GM18526 (cell line): ENCODE measurements around the gene TTLL1.

Source experiments
- POLR2A ChIP-seq: IDR thresholded peaks from 3 replicates; pipeline ENCODE4 v1.6.1; 2011; ENCODE audit not compliant: insufficient read length; ENCODE audit errors: extremely low read depth

TTLL1 gene

GRCh38 chr22:43050995-43051394, 38.2 kb downstream of the TTLL1 start:
- TF ChIP-seq POLR2A, result no peak

DNA sequence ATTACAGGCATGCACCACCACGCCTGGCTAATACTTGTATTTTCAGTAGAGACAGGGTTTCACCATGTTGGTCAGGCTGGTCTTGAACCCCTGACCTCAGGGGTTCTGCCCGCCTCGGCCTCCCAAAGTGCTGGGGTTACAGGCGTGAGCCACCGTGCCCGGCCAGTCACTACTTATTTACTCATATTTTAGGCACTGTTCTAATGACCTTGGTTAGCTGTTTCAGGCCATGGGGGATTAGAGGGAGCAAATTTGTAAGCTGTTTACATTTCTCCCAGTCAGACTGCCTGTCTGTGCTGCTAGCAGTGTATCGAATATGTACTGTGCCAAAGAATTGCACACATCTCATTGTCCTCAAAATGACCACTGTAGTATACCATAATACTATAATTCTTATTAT, 41.6 kb downstream of the TTLL1 start:
- no peak for TF ChIP-seq POLR2A

DNA sequence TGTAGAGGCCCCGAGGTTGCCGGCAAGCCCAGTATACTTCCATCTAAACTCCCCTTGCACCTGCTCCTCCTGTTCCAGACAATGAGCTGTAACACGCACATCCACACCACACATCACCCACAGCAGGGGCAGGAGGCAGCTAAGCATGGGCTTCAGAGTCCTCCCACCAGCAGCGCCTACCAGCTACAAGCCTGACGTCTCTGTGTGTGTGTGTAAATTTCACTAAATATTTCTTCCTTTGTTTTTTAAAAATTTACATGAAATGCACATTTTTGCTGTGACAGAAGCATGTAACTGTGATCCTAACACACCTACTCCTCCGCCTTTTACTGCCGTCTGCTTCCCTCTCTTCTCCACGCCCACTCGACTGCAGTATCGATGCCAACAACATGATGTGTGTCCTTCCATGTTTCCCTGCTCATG, 44.9 kb downstream of the TTLL1 start:
- no peak for TF ChIP-seq POLR2A

DNA sequence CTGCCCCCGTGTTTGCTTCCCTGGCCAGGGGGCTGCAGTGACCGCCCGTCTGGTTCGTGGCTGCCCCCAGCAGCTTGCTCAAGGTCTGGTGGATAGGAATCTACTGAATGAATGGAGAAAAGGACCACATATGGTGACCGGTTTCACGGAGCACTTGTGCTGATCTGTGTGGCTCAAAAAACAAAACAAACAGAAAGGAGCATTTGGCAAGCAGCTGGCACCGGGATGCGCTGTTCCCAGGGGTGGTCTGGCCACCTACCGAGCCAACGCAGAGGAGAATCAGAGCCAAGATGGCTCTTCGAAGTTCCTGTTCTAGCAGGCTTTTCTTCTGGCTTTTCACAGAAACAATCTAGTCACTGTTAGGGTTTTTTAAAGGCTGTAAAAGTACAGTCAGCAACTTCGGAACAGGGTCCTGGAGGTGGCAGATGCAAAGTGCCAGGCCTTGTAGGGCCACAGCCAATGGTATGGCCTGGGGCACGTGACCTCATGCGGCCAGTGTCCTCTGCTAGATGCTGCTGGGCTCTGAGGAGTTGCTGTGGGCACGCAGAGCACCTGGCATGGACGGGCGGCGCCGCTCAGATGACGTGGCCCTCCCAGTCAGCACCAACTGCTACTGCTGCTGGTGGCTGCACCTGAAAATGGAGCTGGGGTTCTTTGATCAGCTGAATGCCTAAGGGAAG, 47.0 kb downstream of the TTLL1 start:
- no peak for TF ChIP-seq POLR2A

DNA sequence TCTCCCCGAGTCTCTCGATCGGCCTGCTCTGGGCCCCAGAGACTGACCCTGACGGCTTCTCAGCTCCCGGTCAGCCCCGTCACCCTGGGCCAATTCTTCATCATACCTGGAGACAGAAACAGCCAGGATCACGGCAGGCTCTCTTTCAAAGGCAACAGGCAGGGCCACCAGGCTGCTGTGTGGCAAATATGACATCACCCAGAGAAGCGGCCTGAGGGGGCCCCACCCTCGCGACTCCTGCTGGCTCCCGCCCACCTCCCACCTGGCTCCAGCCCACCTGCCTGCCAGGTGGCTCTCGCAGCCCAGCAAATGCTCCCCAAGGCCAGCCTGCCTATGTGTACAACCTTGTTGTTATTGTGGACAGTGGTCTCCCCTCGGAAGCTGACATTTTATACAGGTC, 49.4 kb downstream of the TTLL1 start:
- no peak for TF ChIP-seq POLR2A

DNA sequence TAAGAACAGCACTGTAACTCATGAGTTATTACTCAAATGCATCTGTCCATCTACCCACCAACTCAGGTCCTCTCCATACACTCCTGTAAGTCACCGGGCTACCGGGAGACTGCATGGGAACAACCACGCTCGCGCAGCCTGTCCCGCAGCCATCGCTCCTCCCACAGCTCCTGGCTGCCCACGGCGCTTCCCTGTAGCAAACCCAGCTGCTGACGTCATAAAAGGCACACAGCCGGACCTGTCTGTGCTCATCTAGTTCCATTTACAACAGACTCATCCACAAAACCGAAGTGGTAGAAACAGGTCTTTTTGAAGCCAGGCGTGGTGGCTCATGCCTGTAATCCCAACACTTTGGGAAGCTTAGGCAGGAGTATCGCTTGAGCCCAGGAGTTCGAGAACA, 50.9 kb downstream of the TTLL1 start:
- no peak for TF ChIP-seq POLR2A

DNA sequence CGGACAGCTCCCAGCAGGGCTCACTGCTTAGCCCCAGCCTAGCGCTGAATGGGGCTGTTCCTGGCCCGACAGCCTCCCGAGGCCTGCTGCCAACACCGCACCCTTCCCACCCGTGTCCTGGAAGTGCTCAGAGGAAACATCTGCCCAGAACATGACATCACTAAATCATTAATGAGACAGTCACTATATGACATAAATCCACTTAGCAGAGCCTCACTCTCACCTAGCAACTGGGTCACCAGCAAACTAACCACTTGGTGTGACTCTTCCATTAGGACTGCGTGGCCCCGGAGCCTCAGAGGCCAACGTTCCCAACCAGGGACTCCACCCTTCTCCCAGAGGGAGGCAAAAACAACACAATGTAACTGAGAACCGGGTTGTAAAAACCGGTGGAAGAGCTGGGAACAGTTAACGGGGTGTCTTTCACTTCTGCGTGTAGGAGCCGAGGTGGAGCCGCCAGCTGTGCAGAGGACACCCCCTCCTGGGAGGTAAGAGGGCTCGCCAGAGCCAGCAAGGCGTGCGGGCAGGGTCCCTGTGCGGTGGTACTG, 52.8 kb downstream of the TTLL1 start:
- no peak for TF ChIP-seq POLR2A

DNA sequence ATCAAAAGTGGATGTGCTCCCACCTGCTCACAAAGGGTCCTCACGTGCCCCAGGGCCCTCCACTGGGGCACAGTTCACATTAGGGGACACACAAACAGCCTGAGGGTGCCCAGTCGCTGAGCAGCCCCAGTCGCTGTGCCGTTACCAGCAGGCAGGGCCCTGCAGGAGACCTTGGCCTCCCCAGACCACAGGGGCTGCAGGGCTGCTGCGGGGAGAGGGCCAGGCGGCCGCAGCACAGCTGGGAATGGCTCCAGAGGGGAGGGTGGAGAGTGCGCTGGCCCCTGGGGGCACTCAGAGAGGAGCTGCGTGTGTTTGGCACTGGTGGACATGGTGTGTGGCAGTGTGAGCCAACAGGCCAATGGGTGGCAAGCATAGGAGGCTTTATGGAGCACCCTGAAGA, 53.9 kb downstream of the TTLL1 start:
- TF ChIP-seq POLR2A, result no peak

DNA sequence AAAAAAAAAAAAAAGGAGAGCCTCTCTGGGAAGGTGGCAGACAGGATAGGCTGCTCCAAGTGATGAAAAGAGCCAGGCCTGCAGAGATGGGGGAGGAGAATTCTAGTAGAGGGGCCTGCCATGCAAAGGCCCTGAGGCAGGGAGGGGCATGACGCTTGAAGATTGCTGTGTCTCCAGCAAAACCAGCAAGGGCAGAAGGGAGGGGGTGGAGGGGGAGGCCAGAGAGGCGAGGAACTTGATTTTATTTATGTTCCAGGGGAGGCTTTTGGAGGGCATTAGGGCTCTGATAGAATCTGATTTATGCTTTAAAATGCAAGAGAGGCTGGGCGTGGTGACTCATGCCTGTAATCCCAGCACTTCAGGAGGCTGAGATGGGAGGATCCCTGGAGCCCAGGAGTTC, 57.6 kb downstream of the TTLL1 start:
- no peak for TF ChIP-seq POLR2A

DNA sequence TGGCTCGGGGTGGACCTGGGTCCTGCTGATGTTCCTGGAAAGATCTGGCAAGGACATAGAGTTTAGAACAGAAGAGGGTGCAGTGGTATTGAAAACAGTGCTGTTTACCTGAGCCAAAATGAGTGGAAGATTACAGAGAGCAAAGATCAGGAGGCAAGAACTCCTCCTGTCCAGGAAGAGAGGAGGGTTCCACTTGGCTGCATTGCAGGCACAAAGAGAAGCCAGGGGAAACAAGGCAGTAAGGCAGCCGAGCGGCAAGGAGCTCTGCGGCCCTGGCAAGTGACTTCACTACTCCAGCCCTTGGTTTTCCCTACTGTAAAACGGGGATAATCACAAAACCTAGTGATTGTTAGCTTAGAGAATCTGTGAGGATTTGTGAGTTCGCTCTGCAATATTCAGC, 70.6 kb downstream of the TTLL1 start:
- no peak for TF ChIP-seq POLR2A

- TF ChIP-seq POLR2A, result no peak
Observed at GRCh38 chr22:43017525-43018460, 71.4 kb downstream of the TTLL1 start.

DNA sequence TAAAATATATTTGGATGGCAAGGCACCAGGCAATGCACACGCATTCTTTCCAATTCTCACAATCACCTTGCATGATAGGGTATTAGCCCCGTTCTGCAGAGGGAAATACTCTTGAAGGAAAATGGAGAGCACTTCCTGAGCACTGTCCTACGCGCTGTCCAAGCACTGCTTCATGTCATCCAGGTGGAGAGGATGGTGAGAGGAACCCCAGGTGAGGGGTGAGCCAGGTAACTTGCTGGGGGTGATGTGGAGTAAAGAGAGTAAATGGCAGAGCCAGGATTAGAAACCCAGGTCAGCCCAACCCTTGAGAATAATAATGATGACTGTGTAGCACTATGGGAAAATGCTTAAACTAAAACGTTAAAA, 73.5 kb downstream of the TTLL1 start:
- no peak for TF ChIP-seq POLR2A

GRCh38 chr22:43014869-43015676, 74.1 kb downstream of the TTLL1 start, which contains the start of gene PACSIN2:
PACSIN2 (minus strand) TSS chr22:43015149; CDS start chr22:42912080, 103,069 bp downstream.
- TF ChIP-seq POLR2A, result peak; percentile 97

DNA sequence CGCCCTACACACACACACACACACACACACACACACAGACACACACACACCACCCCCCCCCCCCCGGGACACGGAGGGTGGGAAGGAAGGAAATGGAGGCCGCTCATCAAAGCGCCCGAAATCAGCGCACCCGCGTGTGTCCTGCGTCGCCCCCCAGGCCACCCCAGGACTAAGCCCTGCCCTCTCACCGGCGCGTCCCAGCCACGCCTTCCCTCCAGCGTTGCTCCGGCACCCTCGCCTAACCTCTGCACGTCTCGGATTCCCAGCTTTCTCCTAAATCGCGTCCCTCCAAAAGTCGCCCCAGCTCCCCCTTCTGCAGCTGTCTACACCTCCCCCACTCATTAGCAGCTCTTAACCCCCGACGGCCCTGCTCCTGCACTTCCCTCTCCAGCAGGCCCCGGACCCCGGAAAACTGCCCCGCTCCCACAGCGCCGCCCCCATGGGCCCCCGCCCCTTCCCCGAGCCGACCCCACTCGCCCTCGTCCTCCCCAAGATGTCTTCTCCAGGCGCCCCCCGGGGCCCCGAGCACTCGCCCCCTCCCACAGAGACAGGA, 74.8 kb downstream of the TTLL1 start:
- TF ChIP-seq POLR2A, result no peak
